AG09319 (cell line): ENCODE data around the gene CDC37.

ENCODE experiments used
- DNase-seq: peaks from one replicate; pipeline ENCODE4 v3.0.0-alpha.2; 2010; ENCODE audit warnings: low read depth; ENCODE audit errors: extremely low read depth
- CTCF ChIP-seq: IDR thresholded peaks from 2 replicates; pipeline ENCODE4 v1.5.1; 2011; ENCODE audit warnings: low read depth, mild to moderate bottlenecking, inconsistent platforms, low read length, moderate library complexity

The CDC37 gene

GRCh38 chr19:10361569-10362011 is 41.8 kb downstream of the CDC37 start:
- no peak for TF ChIP-seq CTCF
- DNase-seq, result no peak

- DNase-seq, result no peak
- TF ChIP-seq CTCF, result no peak
These were observed 46.9 kb downstream of the CDC37 start for GRCh38 chr19:10356431-10356830.

GRCh38 chr19:10353793-10354391 is 49.5 kb downstream of the CDC37 start:
- no peak for DNase-seq
- no peak for TF ChIP-seq CTCF

- no peak for DNase-seq
- no peak for TF ChIP-seq CTCF
These were observed 50.3 kb downstream of the CDC37 start for GRCh38 chr19:10352764-10353671.

DNA sequence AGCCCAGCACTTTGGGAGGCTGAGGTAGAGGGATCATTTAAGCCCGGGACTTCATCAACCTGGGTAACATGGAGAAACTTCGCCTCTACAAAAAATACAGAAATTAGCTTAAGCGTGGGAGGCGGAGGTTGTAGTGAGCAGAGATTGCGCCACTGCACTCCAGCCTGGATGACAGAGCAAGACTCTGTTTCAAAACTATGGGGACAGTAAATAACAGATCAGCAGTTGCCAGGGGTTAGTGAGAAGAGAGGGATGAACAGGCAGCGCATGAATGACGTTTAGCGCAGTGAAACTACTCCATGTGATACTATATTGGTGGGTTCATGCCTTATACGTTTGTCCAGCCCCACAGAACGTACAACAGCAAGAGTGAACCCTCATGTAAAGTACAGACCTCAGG is 56.8 kb downstream of the CDC37 start:
- TF ChIP-seq CTCF, result no peak
- no peak for DNase-seq

DNA sequence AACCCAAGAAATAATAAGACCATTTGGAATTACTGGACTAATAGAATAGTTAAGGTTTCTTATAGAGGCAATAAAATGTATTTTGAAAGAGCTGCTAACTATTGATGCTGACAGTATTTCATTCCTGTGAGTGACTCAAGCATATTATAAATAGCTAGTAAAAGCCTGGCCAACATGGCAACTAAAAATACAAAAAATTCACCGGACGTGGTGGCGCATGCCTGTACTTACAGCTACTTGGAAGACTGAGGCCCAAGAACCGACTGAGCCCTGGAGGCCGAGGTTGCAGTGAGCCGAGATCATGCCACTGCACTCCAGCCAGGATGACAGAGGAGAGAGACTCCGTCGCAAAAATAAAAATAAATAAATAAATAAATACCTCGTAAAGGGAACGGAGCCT is 58.6 kb downstream of the CDC37 start:
- no peak for DNase-seq
- no peak for TF ChIP-seq CTCF

DNA sequence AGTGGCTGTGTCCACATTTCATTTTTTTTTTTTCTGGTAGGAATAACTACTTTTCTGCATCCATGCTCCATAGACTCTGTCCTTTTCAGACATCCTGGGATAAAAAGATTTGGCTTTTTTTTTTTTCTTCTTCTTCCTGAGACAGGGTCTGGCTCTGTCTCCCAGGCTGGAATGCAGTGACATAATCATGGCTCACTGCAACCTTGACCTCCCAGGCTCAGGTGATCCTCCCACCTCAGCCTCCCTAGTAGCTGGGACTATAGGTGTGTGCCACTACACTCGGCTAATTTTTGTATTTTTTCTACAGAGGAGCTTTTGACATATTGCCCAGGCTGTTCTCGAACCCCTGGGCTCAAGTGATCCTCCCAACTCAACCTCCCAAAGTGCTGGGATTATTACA is 59.8 kb downstream of the CDC37 start:
- DNase-seq, result no peak

More for the DNA sequence above, 59.8 kb downstream of the CDC37 start:
- TF ChIP-seq CTCF, result no peak
